ENCODE measurements around the gene MCF2L. TPM values are rescaled to one million over a fixed set of nuclear protein-coding genes. Genes with fewer than 3 reads are reported as not detected.

The MCF2L gene
- polyA plus RNA-seq, 1 experiment: 0.02 TPM

GRCh38 chr13:112995395-112996191 lies 26.6 kb downstream of the MCF2L start:
- Histone ChIP-seq H3K36me3 (ENCODE audit: control insufficient read depth, insufficient read depth, low read length) (no peaks in the 10 kb centered on the region), H3K4me3 (ENCODE audit: low read depth, low read length) (no peak overlapping the region), H3K27me3 (ENCODE audit: control insufficient read depth, insufficient read depth, low read length) (peaks cover 9% of the 10 kb centered on the region)
- POLR2A ChIA-PET: no interaction called here
- DNase-seq (ENCODE audit: low read depth): no peak
- CTCF ChIA-PET: no interaction called here
- TF ChIP-seq CTCF (IDR thresholded peaks at IDR 0.05; ENCODE audit: insufficient read depth, low read depth, low read length): no peak

- Histone ChIP-seq H3K36me3 (ENCODE audit: control insufficient read depth, insufficient read depth, low read length) (no peaks in the 10 kb centered on the region), H3K4me3 (ENCODE audit: low read depth, low read length) (no peak overlapping the region), H3K27me3 (ENCODE audit: control insufficient read depth, insufficient read depth, low read length) (peaks cover 14% of the 10 kb centered on the region)
- POLR2A ChIA-PET: no interaction called here
- TF ChIP-seq CTCF (IDR thresholded peaks at IDR 0.05; ENCODE audit: insufficient read depth, low read depth, low read length): no peak
- no peak for DNase-seq (ENCODE audit: low read depth)
- CTCF ChIA-PET: no interaction called here
These were observed 27.7 kb downstream of the MCF2L start for GRCh38 chr13:112996671-112997091.

GRCh38 chr13:112997188-112998130 lies 28.4 kb downstream of the MCF2L start:
- Histone ChIP-seq H3K27me3 (ENCODE audit: control insufficient read depth, insufficient read depth, low read length) (peaks cover 13% of the 10 kb centered on the region), H3K4me3 (ENCODE audit: low read depth, low read length) (no peak overlapping the region), H3K36me3 (ENCODE audit: control insufficient read depth, insufficient read depth, low read length) (no peaks in the 10 kb centered on the region)
- no peak for DNase-seq (ENCODE audit: low read depth)
- CTCF ChIA-PET: interaction anchor here (1.8 kb wide), 1 partner anchor 32 kb away, joined by 9 read pairs; no protein-coding TSS in a partner anchor
- TF ChIP-seq CTCF (IDR thresholded peaks at IDR 0.05; ENCODE audit: insufficient read depth, low read depth, low read length): no peak
- POLR2A ChIA-PET: no interaction called here

GRCh38 chr13:112998521-112999280 lies 29.7 kb downstream of the MCF2L start:
- DNase-seq (ENCODE audit: low read depth): no peak
- H3K4me3 ChIP-seq (ENCODE audit: low read depth, low read length): no peak overlapping the region
- POLR2A ChIA-PET: no interaction called here
- TF ChIP-seq CTCF (IDR thresholded peaks at IDR 0.05; ENCODE audit: insufficient read depth, low read depth, low read length): no peak
- CTCF ChIA-PET: interaction anchor here (1.8 kb wide), 1 partner anchor 31 kb away, joined by 9 read pairs; no protein-coding TSS in a partner anchor
- no peaks in the 10 kb centered on the region for H3K36me3 ChIP-seq (ENCODE audit: control insufficient read depth, insufficient read depth, low read length)
- peaks cover 15% of the 10 kb centered on the region for H3K27me3 ChIP-seq (ENCODE audit: control insufficient read depth, insufficient read depth, low read length)
